ENCODE data around the gene OR8K1.

Gene OR8K1

DNA sequence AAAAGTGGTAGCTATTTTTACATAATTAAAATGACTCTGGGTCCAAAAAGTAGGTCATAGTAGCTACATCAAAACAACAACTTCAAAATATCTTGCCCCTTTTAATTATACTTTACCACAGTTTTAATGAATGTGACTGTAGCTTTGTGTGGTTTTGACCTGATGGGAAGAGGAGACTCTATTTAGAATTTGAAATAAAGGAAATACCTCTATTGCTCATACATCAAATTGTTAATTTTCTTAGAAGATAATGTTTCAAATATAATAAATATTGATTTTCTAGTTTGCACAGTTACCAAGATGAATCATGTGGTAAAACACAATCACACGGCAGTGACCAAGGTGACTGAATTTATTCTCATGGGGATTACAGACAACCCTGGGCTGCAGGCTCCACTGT, at the start of gene OR8K1:
Gene OR8K1, plus strand, starts transcription at position 301 of the 400 bp plus-strand sequence. Its CDS starts 0 bp downstream, at position 301.
- DNase-seq (ENCODE audit: low read depth, low spot score), result no peak

DNA sequence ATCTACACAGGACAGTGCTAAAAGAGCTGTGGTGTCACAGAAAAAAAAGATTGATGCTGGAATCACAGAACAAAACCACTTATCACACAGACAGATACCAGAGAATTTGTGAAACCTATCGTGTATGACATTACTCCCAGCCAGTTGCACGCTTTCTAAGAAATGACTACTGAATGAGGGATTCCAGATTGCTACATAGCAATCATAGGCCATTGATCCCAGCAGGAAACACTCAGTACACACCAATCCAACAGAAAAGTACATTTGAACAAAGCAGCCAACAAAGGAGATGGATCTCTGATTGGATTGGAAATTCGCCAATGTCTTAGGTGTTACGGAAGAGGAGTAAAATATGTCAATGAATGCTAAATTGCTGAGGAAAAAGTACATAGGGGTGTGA, 48.9 kb upstream of the OR8K1 start:
- DNase-seq (ENCODE audit: low read depth, low spot score), result no peak

DNA sequence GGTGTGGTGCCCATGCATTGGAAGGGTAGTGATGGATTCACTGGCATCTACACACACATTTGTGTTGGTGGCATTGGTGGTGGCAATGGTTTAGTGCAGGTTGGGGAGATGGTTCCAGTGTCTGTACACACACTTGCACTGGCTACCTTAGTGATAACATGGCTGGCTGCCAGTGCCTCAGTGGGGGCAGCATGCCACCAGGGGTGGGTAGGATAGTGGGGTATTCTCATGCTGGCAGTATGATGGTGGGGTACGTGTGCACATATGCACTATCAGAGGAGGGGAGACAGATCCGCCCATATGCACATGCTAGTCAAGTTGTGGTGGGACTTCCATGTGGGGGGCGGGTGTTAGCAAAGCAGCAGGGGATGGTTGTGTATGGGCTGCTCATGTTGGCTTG, 38.0 kb upstream of the OR8K1 start:
- no peak for DNase-seq (ENCODE audit: low read depth, low spot score)

DNA sequence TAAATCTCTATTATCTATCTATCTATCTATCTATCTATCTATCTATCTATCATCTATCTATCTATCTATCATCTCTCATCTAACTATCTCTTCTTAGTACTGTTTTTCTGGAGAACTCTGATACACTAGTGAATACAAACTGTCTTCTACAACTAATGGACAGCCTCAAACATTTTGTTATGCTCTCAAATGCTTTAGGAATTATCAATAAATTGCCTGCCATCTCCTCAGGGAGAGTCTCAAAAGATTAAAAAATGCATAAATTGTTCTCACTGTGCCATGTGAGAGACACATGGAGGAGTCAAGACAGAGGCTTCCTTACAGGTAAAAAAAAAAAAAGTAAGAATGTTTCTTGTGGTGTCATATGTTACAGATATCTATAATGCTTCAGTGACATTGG, 31.0 kb upstream of the OR8K1 start, which contains the start of gene OR8K3:
Gene OR8K3, plus strand, starts transcription at position 301 of the 400 bp plus-strand sequence. CDS start 3,163 bp downstream, outside the sequence.
- DNase-seq (ENCODE audit: low read depth, low spot score), result no peak

DNA sequence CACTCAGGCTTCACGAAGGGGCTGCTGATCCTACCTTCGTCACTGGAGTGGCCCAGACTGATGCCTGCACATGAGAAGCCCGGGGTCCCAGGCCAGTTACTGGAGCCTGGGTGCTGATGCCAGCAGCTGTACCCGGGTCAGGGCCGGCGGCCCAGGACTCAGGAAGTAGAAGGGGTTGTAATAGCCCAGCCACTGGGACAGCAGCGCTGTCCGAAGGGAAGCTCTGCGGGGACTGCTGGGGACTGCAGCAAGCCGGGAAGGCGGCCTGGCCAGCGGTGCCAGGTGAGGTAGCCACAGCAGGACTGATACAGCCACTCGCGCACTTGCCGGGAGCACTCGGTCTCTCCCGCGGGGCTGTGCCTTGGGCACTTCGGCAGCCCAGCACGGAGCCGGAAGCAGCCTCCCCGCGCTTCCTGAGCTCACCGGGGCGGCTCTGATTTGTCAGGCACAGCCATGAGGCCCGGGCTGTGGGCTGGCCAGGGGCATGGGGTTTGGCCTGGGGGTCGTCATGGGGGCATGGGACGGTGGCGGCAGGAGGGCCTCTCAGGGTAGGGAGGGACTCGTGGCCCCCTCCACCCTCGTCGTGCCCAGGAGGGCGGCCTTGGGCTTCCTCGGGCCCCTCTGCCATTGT, 13.9 kb upstream of the OR8K1 start:
- no peak for DNase-seq (ENCODE audit: low read depth, low spot score)

DNA sequence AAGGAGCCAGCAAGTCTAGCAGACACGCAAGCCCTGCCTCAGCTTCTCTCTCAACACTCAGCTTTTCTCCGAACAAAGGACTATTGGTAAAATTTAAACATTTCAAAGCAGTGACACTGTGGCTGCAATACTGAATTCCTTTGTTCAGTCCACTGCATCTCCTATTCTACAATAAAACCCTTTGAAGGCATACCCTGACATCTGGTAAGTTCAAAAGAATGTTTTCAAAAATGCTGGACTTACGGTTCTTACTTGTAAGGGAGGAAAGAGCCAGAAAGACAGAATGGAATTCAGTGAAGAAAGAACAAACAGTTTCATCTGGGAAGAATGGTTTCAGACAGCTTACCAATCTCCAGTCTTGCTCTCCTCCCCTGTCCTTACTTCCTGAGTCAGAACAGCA, 12.7 kb upstream of the OR8K1 start:
- no peak for DNase-seq (ENCODE audit: low read depth, low spot score)

DNA sequence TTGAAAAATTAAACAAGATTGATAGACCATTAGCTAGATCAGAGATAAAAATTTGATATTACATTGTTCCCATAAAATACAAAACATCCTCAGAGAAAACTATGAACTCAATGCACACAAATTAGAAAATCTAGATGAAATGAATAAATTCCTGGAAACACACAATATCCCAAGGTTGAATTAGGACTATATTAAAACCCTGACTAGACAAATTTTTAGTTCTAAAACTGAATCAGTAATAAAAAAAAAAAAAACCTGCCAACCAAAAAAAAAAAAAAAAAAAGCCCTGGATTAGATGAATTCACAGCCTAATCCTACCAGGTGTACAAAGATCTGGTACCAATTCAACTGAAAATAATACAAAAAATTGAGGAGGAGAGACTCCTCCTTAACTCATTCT, 5.5 kb upstream of the OR8K1 start:
- DNase-seq (ENCODE audit: low read depth, low spot score), result no peak

DNA sequence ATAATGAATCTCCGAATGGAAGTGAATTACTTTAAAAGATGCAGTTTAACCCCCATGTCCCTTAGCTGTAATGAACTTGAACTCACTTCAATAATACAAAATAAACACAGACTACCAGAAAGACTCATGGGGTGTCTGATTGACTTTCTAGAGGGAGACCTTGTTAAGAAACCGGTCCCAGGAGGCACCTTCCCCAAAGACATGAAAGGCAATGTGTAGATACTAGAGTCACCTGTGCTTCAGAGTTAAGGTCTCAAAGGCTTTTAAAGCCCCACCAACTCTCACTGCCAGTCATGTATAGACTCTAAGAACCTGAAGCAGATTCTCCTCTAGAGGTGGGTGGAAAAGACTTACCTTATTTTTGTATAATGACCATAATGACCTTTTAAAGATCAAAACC, 8.2 kb downstream of the OR8K1 start, which contains the start of gene OR8J1:
Gene OR8J1, plus strand, starts transcription at position 301 of the 400 bp plus-strand sequence. CDS start 5,956 bp downstream, outside the sequence.
- DNase-seq (ENCODE audit: low read depth, low spot score), result no peak

DNA sequence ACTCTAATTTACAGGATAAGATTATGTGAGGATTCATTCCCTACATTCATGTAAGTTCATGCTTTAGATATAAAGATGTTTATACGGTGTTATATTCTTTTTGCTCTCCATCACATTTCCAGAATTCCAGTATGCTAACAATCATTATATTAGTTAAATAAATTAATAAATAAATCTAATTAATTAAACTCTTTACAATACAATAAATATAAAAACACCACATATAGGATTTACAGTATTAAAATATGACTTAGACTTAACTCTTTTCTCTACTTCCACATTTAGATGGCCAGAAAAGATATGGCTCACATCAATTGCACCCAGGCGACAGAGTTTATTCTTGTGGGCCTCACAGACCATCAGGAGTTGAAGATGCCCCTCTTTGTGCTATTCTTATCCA, 29.5 kb downstream of the OR8K1 start, which contains the start of gene OR8U1:
Gene OR8U1, plus strand, starts transcription at position 301 of the 400 bp plus-strand sequence. Its CDS starts 0 bp downstream, at position 301.
- no peak for DNase-seq (ENCODE audit: low read depth, low spot score)

DNA sequence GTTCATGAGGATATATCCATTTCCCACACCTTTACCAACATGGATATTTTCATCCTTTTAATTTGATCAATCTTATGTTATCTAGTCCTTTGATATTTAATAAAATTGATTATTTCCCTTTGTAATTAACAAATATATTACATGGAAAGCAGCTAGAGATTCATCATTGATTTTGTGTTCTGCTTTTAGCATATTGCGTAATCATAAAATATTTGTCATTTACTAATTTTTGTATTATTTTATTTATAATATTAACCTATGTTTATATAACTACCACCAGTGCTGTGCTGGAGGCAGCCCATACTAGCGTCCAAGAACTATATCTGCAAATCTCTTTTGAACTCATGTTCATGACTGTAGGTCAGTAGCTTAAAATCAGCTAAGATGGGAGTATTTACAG, 34.3 kb downstream of the OR8K1 start:
- no peak for DNase-seq (ENCODE audit: low read depth, low spot score)

DNA sequence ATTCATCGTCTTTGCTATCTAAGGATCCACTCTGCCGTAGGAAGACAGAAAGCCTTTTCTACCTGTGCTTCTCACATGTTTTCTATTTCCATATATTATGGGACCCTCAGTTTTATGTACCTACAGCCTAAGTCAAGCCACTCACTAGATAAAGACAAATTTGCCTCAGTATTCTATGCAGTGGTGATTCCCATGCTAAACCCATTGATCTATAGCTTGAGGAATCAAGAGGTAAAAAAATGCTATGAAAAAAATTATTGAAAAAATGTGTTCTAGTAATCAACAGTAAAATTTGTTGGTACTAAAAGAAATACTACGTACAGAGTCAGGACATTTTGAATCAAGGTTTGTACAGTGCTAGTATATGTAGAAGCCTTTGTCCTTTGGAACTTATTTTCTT, 48.5 kb downstream of the OR8K1 start:
- DNase-seq (ENCODE audit: low read depth, low spot score), result no peak

DNA sequence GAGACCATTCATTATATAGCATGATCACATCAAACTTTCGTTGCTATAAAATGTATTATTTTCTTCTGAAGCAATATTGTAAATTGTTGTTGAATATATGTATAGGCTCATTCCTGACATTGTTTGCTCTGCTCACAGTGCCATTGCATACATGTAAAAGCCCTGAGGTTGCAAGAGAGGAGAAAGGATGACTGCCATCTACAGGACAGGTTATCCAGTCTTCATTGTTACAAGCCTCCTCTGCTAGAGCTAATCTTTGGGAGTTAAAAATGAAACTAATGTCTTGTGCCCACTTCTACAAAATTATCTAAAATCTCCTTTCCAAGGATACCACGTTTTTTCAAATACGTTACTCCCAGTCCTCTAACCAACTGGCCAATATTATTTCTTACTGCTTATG, 50.2 kb downstream of the OR8K1 start:
- DNase-seq (ENCODE audit: low read depth, low spot score), result no peak

All from ELF-1 (cell line).